HG03280 (cell line): ENCODE results near the gene ADRA1B.

Experiments
- ATAC-seq: cut with Tn5 transposase; IDR thresholded peaks from one replicate; pipeline ENCODE4 v1.9.1; 2021; ENCODE audit warnings: mild to moderate bottlenecking, moderate library complexity; ENCODE audit not compliant: unreplicated experiment

The ADRA1B gene

GRCh38 chr5:159923008-159923407 lies 6.7 kb downstream of the ADRA1B start:
- ATAC-seq, result no peak

GRCh38 chr5:159928122-159928909 lies 12.0 kb downstream of the ADRA1B start:
- ATAC-seq, result no peak

- no peak for ATAC-seq
Observed at GRCh38 chr5:159929176-159929575, 12.9 kb downstream of the ADRA1B start.

- ATAC-seq, result no peak
Observed at GRCh38 chr5:159933531-159934485, 17.5 kb downstream of the ADRA1B start.

- ATAC-seq, result no peak
Observed at GRCh38 chr5:159935946-159936345, 19.7 kb downstream of the ADRA1B start.

GRCh38 chr5:159936686-159937329 lies 20.5 kb downstream of the ADRA1B start:
- no peak for ATAC-seq

GRCh38 chr5:159937580-159937979 lies 21.3 kb downstream of the ADRA1B start:
- no peak for ATAC-seq

GRCh38 chr5:159943326-159943725 lies 27.0 kb downstream of the ADRA1B start:
- no peak for ATAC-seq

- ATAC-seq, result no peak
Observed at GRCh38 chr5:159944056-159944600, 27.8 kb downstream of the ADRA1B start.

- no peak for ATAC-seq
Observed at GRCh38 chr5:159945359-159945758, 29.1 kb downstream of the ADRA1B start.

- ATAC-seq, result no peak
Observed at GRCh38 chr5:159947708-159948358, 31.6 kb downstream of the ADRA1B start.

GRCh38 chr5:159951387-159951786 lies 35.1 kb downstream of the ADRA1B start:
- no peak for ATAC-seq

- no peak for ATAC-seq
Observed at GRCh38 chr5:159951834-159952233, 35.6 kb downstream of the ADRA1B start.

- no peak for ATAC-seq
Observed at GRCh38 chr5:159953609-159954008, 37.3 kb downstream of the ADRA1B start.

GRCh38 chr5:159955056-159955624 lies 38.9 kb downstream of the ADRA1B start:
- no peak for ATAC-seq

GRCh38 chr5:159956074-159956473 lies 39.8 kb downstream of the ADRA1B start:
- ATAC-seq, result no peak

- ATAC-seq, result no peak
Observed at GRCh38 chr5:159961176-159962160, 45.2 kb downstream of the ADRA1B start.

GRCh38 chr5:159962214-159962613 lies 45.9 kb downstream of the ADRA1B start:
- no peak for ATAC-seq

GRCh38 chr5:159963935-159964334 lies 47.7 kb downstream of the ADRA1B start:
- no peak for ATAC-seq
